Heart left ventricle (tissue), 16 donors: ENCODE measurements around the gene MYL4. TPM values are rescaled to one million over a fixed set of nuclear protein-coding genes. Genes with fewer than 3 reads are reported as not detected.

Experiments
- ATAC-seq, 4 donors: fragments of 200-7000 bp; cut with Tn5 transposase; one replicate each; pipeline ENCODE4 v1.9.1; 2020 to 2022; ENCODE audit warnings: moderate library complexity in 4 of 4, mild to moderate bottlenecking in 3 of 4, moderate number of reproducible peaks in 1 of 4
- DNase-seq, 5 donors: peaks; one replicate each; pipeline ENCODE4 v3.0.0-alpha.2; 2020
- H3K27ac ChIP-seq, 12 donors: fragments of 200-600 bp; sonication (generic) in 4 of 12; one replicate each; pipeline versions ENCODE4 v1.5.0 to v1.8.0; 2016 to 2022; ENCODE audit warnings: mild to moderate bottlenecking in 2 of 12
- H3K27me3 ChIP-seq, 9 donors: fragments of 200-600 bp; sonication (generic) in 2 of 9; one replicate each; pipeline versions ENCODE4 v1.5.1 to v1.8.0; 2016 to 2022; ENCODE audit warnings: mild to moderate bottlenecking in 3 of 9
- H3K36me3 ChIP-seq, 9 donors: fragments of 200-600 bp; sonication (generic) in 2 of 9; one replicate each; pipeline versions ENCODE4 v1.5.0 to v1.8.0; 2018 to 2022; ENCODE audit warnings: mild to moderate bottlenecking in 2 of 9
- H3K4me1 ChIP-seq, 12 donors: fragments of 200-600 bp; sonication (generic) in 4 of 12; one replicate each; pipeline versions ENCODE4 v1.5.0 to v1.8.0; 2016 to 2022; ENCODE audit warnings: mild to moderate bottlenecking in 3 of 12
- H3K4me3 ChIP-seq, 12 donors: fragments of 200-600 bp; sonication (generic) in 4 of 12; one replicate each; pipeline versions ENCODE4 v1.5.0 to v1.8.0; 2017 to 2022; ENCODE audit warnings: mild to moderate bottlenecking in 9 of 12, moderate library complexity in 4 of 12
- H3K9me3 ChIP-seq, 12 donors: fragments of 200-600 bp; sonication (generic) in 4 of 12; one replicate each; pipeline versions ENCODE4 v1.5.0 to v1.8.0; 2016 to 2022; ENCODE audit warnings: mild to moderate bottlenecking in 1 of 12
- CTCF ChIP-seq, 12 donors: fragments of 200-600 bp; sonication (generic) in 4 of 12; IDR thresholded peaks; one replicate each; pipeline versions ENCODE4 v1.5.0 to v1.8.0; 2018 to 2022; ENCODE audit warnings: antibody characterized with exemption in 12 of 12, mild to moderate bottlenecking in 5 of 12
- POLR2A ChIP-seq, 2 donors: fragments of 450-650 bp; IDR thresholded peaks; one replicate each; pipeline ENCODE4 v1.6.1; 2017; ENCODE audit warnings: antibody characterized with exemption in 2 of 2, mild to moderate bottlenecking in 2 of 2, moderate library complexity in 2 of 2
- WGBS, 4 donors: extraction: QIAGEN DNeasy Blood & Tissue Kit in 2 of 4; methylation state at CpG; one replicate each; pipeline versions ENCODE4 v1.1.5 to v1.1.7; 2013 to 2018; 5-methylcytosine and 5-hydroxymethylcytosine counted together
- intact Hi-C, 10 donors: fragments of 100-400 bp; cut with DNase I; formaldehyde crosslinking; loops; one replicate each; pipeline versions ENCODE4 v1.11.1 to v1.14.2; 2022
- polyA plus RNA-seq, 2 donors: library from polyadenylated mRNA; stranded (reverse); fragments of 200-250 nt; gene quantifications; one replicate each; pipeline ENCODE4 v1.2.3, GENCODE V29; 2013
- total RNA-seq, 9 donors: library from RNA; depleted of rRNA in 2 of 9; stranded (reverse); fragments of >200 nt in 2 of 9; fragmentation: NEBNext Ultra II Directional in 3 of 9; extraction: Animal tissue kit (Norgen Biotek cat#: 25700) in 3 of 9; gene quantifications; one replicate each; pipeline versions ENCODE4 v1.1.0 to v1.2.4, GENCODE V29; 2016 to 2023
- donor health status: ischemic (EF 13 %, LVEDD 7.1; RV severe dilation, severe dysfunction).
- donor health status: healthy with polysubstance abuse.
- donor health status: DM: no; HTN: yes; CAD: no.
- donor health status: DM: no; HTN: no; CAD: no.
- donor health status: ischemic (EF 25% LVEDD 6.9; RV normal size, moderate dysfunction).
- donor health status: ischemic (EF 25% LVEDD 5.7; RV mildly dilated, moderate dysfunction).
- donor health status: healthy.
- donor health status: DM: yes; HTN: yes; CAD: no.
- donor health status: ischemic (EF 35%, LVEDD 5.7; RV mildly dilated, moderate dysfunction).
- donor health status: nonischemic (EF 11% LVEDD 7.7; RV severe dilation, severe dysfunction).
- donor health status: DM: yes; HTN: yes; CAD: no.
- donor health status: PGD.
- donor health status: ischemic (EF 29% LVEDD 5.4; RV normal size, mild dysfunction).
- donor health status: nonischemic (EF 23%, LVEDD 6.1; RV moderate dilation, normal function).

The MYL4 gene
- total and polyA plus RNA-seq, 11 donors = 24.9 to 750 (median 69.0) TPM

DNA sequence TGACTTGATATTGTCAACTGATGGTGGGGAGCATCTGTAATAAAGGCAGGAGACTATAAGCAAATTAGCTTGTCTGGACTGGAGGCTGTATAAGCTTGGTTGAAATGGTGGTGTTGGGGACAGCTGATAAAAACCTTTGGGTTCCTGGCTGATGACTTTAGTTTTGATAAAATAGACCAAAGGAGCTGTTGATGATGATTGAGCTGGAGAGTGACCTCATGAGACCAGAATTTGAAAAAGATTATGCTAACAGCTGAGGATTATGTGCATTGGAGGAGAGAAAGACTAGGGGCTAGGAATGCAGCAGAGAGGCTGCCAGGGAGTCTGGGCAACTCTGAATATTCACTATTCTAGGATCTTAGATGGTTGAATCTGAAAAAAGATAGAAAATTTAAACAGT, 11.3 kb upstream of the MYL4 start:
- Histone ChIP-seq H3K9me3 (no peaks in the 10 kb centered on the region), H3K27me3 (no peaks in the 10 kb centered on the region), H3K4me1 (peaks cover 0 to 19% (median 0%) of the 10 kb centered on the region in 12 donors), H3K4me3 (no peak overlapping the region), H3K36me3 (no peaks in the 10 kb centered on the region), H3K27ac (no peak overlapping the region)
- DNase-seq (no peak), ATAC-seq (no peak)
- intact Hi-C loops = no loop called here
- TF ChIP-seq CTCF (IDR thresholded peaks at IDR 0.05) = no peak
- no peak for TF ChIP-seq POLR2A (IDR thresholded peaks at IDR 0.05)

DNA sequence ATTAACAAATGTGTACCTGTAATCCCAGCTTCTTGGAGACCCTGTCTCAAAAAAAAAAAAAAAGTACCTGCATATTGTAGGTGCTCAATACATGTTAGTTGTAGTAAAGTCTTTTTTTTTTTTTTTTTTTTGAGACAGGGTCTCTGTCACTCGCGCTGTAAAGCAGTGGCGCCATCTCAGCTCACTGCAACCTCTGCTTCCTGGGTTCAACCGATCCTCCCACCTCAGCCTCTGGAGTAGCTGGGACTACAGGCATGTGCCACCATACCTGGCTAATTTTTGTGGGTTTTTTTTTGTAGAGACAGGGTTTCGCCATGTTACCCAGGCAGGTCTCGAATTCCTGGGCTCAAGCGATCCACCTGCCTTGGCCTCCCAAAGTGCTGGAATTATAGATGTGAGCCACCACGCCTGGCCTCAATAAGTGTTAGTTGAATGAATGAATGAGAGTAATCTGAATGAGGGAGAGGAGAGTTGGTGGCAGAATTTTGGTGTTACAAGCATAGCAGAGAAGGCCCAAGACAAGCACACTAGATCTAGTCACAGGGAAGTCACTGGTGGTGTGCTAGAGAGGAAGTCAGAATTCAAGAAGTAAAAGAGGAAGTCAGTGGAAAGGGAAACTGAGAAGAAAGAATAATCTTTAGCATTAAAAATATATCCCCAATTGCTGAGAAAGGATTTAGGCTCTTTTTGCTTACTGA, 9.4 kb upstream of the MYL4 start:
- no peaks in the 10 kb centered on the region for H3K9me3 ChIP-seq
- ATAC-seq = peak in 1 of 4 donors; percentile 25
- no peak for DNase-seq
- intact Hi-C loops = no loop called here
- H3K27me3 ChIP-seq = no peaks in the 10 kb centered on the region
- H3K4me1 ChIP-seq = peaks cover 0 to 38% (median 12%) of the 10 kb centered on the region in 12 donors
- H3K36me3 ChIP-seq = no peaks in the 10 kb centered on the region
- TF ChIP-seq POLR2A (IDR thresholded peaks at IDR 0.05) (no peak), CTCF (IDR thresholded peaks at IDR 0.05) (no peak)
- H3K4me3 ChIP-seq = peak overlapping the region in 1 of 12 donors; percentile 13
- H3K27ac ChIP-seq = peak overlapping the region in 1 of 12 donors; percentile 76
- WGBS, 4 donors = 94 to 99% (median 97%) methylated on average over 8 of the region's 8 CpGs

DNA sequence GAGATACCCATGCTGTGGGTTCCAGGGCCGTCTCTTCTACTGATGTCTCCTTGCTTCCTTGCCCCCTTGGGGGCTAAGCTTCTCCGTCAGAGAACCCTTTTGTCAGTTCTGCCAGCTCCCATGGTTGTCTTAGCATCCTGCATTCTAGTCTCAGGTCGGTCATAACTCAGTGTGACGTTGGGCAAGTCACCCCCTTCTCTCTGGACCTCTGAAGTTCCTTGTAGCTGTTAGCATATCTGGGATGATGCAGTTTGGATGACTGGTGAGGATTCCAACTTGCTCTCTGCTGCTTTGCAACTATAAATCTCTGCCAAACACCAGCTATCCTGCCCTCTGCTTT, 8.9 kb upstream of the MYL4 start:
- Histone ChIP-seq H3K9me3 (no peaks in the 10 kb centered on the region), H3K36me3 (no peaks in the 10 kb centered on the region), H3K4me3 (peak overlapping the region in 1 of 12 donors; percentile 13), H3K27me3 (no peaks in the 10 kb centered on the region), H3K4me1 (peaks cover 0 to 43% (median 18%) of the 10 kb centered on the region in 12 donors), H3K27ac (peak overlapping the region in 1 of 12 donors; percentile 76)
- WGBS, 4 donors = 71 to 85% (median 80%) methylated on average over 4 of the region's 4 CpGs
- ATAC-seq (no peak), DNase-seq (no peak)
- no peak for TF ChIP-seq CTCF (IDR thresholded peaks at IDR 0.05)
- TF ChIP-seq POLR2A (IDR thresholded peaks at IDR 0.05) = no peak
- intact Hi-C loops = no loop called here

GRCh38 chr17:47201166-47201565, 8.0 kb upstream of the MYL4 start:
- no peaks in the 10 kb centered on the region for H3K27me3 ChIP-seq

More at GRCh38 chr17:47201166-47201565, 8.0 kb upstream of the MYL4 start:
- Histone ChIP-seq H3K9me3 (no peaks in the 10 kb centered on the region), H3K27ac (peak overlapping the region in 1 of 12 donors; percentile 76), H3K4me1 (peaks cover 0 to 52% (median 26%) of the 10 kb centered on the region in 12 donors), H3K4me3 (no peak overlapping the region), H3K36me3 (no peaks in the 10 kb centered on the region)
- TF ChIP-seq POLR2A (IDR thresholded peaks at IDR 0.05) (no peak), CTCF (IDR thresholded peaks at IDR 0.05) (no peak)
- intact Hi-C loops = no loop called here
- no peak for ATAC-seq
- 82 to 99% (median 93%) methylated on average over 4 of the region's 4 CpGs for WGBS, 4 donors
- no peak for DNase-seq
